Esophagus (tissue), 2 donors: ENCODE measurements around the gene ERAS. TPM values are rescaled to one million over a fixed set of nuclear protein-coding genes. Genes with fewer than 3 reads are reported as not detected.

ENCODE experiments used
- H3K27ac ChIP-seq, 2 donors: one replicate each; pipeline ENCODE4 v1.5.1; 2013; ENCODE audit warnings: low read depth in 2 of 2, mild to moderate bottlenecking in 2 of 2, inconsistent platforms in 1 of 2, low read length in 1 of 2, moderate library complexity in 1 of 2
- H3K27me3 ChIP-seq, 2 donors: one replicate each; pipeline ENCODE4 v1.6.1; 2013; ENCODE audit warnings: low read length in 2 of 2, control low read depth in 1 of 2, mild to moderate bottlenecking in 1 of 2; ENCODE audit not compliant: insufficient read depth in 2 of 2, control insufficient read depth in 1 of 2
- H3K36me3 ChIP-seq, 2 donors: one replicate each; pipeline ENCODE4 v1.6.1; 2013; ENCODE audit warnings: low read length in 1 of 2; ENCODE audit not compliant: control insufficient read depth in 2 of 2, insufficient read depth in 2 of 2
- H3K4me1 ChIP-seq, 2 donors: one replicate each; pipeline ENCODE4 v1.6.1; 2013; ENCODE audit warnings: low read length in 1 of 2; ENCODE audit not compliant: control insufficient read depth in 2 of 2, insufficient read depth in 2 of 2
- H3K4me3 ChIP-seq, 2 donors: one replicate each; pipeline ENCODE4 v1.5.1; 2013; ENCODE audit warnings: low read length in 2 of 2, mild to moderate bottlenecking in 2 of 2, low read depth in 1 of 2, moderate library complexity in 1 of 2
- H3K9me3 ChIP-seq, 2 donors: one replicate each; pipeline ENCODE4 v1.6.1; 2013; ENCODE audit warnings: mild to moderate bottlenecking in 2 of 2, low read depth in 1 of 2, low read length in 1 of 2, moderate library complexity in 1 of 2; ENCODE audit not compliant: control insufficient read depth in 2 of 2, insufficient read depth in 1 of 2
- WGBS, 2 donors: extraction: QIAGEN DNeasy Blood & Tissue Kit; methylation state at CpG; one replicate each; pipeline ENCODE4 v1.1.7; 2013; 5-methylcytosine and 5-hydroxymethylcytosine counted together
- polyA plus RNA-seq, 2 donors: library from polyadenylated mRNA; stranded (reverse); fragments of 200-250 nt; gene quantifications; one replicate each; pipeline ENCODE4 v1.2.3, GENCODE V29; 2013
- donor health status: healthy with polysubstance abuse.
- donor health status: Bipolar disorder and iron deficiency.

The ERAS gene, protein sequence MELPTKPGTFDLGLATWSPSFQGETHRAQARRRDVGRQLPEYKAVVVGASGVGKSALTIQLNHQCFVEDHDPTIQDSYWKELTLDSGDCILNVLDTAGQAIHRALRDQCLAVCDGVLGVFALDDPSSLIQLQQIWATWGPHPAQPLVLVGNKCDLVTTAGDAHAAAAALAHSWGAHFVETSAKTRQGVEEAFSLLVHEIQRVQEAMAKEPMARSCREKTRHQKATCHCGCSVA
- under 1 TPM; 0.05 to 0.10 TPM for polyA plus RNA-seq

DNA sequence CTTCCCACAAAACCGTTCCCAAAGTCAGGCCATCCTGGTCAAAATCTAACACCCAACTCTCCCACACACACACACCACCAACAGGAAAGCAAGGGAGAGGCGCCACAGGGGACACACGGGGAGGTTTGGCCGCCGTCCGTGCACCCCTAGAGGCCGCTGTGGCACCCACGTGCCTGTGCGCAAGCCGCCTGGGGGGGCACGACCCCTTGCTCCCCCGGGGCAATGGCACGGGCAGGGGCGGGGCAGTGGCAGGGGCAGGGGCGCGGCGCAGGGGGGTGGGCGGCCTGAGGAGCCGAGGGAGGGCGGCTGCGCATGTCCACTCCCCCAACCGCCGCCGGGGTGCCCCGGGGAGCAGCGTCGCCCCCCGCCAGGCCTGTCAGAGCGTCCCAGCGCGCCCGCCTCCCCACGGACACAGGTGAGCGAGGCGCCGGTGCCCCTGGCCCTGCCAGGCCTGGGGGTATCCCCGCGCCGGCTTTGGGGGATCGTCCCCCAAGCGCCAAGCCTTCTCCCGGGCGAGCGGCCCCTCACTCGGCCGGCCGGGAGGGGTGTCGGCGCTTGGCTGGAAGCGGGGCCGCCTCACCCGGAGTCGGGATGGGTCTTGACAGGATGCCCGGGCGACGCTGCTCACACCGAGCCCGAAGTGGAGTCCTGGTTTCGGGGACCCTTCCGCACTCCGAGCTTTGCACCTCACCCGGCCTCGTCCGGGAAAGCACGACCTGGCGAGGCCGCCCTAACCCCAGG is at the start of gene ERAS:
Gene ERAS, plus strand, starts transcription at position 379 of the 741 bp plus-strand sequence. CDS start 2,611 bp downstream, outside the sequence.
- 46 to 59% methylated on average over 30 to 67 of the region's 67 CpGs for WGBS, 2 donors
- peaks cover 0 to 3% of the 10 kb centered on the region in 2 donors for H3K9me3 ChIP-seq
- H3K4me1 ChIP-seq: no peaks in the 10 kb centered on the region
- H3K27me3 ChIP-seq: peaks cover 0 to 3% of the 10 kb centered on the region in 2 donors
- peaks cover 0 to 16% of the 10 kb centered on the region in 2 donors for H3K36me3 ChIP-seq
- H3K27ac ChIP-seq: no peak within 1 kb of the TSS
- H3K4me3 ChIP-seq: no peak within 1 kb of the TSS

DNA sequence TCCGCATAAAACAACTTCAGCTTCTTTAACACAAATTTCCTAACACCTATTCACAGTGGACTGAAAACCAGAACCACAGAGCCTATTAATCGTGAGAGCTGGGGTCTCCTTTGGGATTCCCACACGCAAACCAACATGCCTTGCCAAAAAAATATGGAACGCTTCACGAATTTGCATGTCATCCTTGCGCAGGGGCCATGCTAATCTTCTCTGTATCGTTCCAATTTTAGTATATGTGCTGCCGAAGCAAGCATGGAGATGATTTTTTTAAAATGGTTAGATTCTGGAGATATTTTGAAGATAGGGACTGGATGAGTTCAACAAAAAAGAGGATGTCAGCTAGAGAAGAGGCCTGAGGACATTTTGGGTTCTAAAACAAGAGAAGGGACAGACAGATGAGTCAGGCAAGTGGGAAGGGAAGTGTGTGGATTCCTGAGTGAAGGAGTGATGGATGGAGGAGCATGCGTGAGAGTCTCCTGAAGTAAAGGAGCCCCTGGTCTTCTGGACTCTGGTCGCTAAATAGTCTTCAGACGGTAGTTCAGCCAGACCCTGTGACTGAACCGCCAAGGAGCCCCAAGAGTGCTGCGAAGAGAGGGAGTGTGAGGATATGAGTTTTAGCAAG is 49.4 kb upstream of the ERAS start:
- Histone ChIP-seq H3K27ac (no peak overlapping the region), H3K27me3 (no peaks in the 10 kb centered on the region), H3K4me3 (no peak overlapping the region), H3K4me1 (no peaks in the 10 kb centered on the region), H3K36me3 (no peaks in the 10 kb centered on the region), H3K9me3 (no peaks in the 10 kb centered on the region)
- WGBS, 2 donors: 81% methylated on average over 13 of the region's 13 CpGs

DNA sequence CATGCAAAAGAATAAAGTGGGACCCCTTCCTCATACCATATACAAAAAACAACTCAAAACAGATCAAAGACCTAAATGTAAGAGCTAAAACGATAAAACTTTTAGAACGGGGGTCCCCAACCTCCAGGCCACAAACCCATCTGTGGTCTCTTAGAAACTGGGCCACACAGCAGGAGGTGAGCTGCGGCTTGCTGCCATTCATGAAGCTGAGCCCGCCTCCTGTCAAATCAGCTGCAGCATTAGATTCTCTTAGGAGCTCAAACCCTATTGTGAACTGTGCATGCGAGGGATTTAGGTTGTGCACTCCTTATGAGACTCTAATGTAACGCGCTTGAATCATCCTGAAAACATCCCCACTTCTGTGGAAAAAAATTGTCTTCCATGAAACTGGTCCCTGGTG is 46.9 kb upstream of the ERAS start:
- H3K4me1 ChIP-seq: no peaks in the 10 kb centered on the region
- H3K4me3 ChIP-seq: no peak overlapping the region
- H3K27me3 ChIP-seq: peaks cover 0 to 6% of the 10 kb centered on the region in 2 donors
- no peaks in the 10 kb centered on the region for H3K36me3 ChIP-seq
- H3K9me3 ChIP-seq: peaks cover 0 to 2% of the 10 kb centered on the region in 2 donors
- WGBS, 2 donors: 79 to 86% methylated on average over 7 of the region's 7 CpGs
- H3K27ac ChIP-seq: no peak overlapping the region

DNA sequence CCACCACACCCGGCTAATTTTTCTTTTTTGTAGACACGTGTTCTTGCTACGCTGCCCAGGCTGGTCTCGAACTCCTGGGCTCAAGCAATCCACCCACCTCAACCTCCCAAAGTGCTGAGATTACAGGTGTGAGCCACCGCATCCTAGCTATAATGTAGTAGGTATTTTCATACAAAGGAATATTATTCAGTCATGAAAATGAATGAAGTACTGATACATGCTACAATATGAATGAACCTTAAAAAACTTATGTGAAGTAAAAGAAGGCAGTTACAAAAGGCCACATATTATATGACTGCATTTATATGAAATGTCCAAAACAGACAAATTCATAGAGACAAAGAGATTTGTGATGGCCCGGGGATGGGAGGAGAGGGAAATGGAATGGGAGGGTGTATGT is 44.6 kb upstream of the ERAS start:
- no peaks in the 10 kb centered on the region for H3K36me3 ChIP-seq
- peaks cover 0 to 6% of the 10 kb centered on the region in 2 donors for H3K27me3 ChIP-seq
- peaks cover 0 to 2% of the 10 kb centered on the region in 2 donors for H3K9me3 ChIP-seq
- no peak overlapping the region for H3K4me3 ChIP-seq
- H3K4me1 ChIP-seq: no peaks in the 10 kb centered on the region
- H3K27ac ChIP-seq: no peak overlapping the region
- WGBS, 2 donors: 87 to 93% methylated on average over 6 of the region's 6 CpGs

DNA sequence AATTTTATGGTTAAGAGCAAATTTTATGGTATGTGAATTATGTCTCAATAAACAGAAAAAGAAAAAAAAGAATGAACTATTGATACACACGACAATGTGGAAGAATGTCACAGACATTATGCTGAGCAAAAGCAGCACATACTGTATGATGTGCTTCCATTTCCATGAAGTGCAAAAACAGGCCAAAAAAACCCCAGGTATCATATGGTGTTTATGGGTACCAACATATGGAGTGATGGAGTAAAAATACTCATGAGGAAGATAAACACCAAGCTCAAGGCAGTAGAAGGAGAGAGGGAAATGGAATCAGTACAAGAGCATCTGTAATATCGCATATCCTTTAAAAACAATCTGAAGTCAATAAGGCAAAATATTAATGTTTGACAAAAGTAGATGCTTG is 44.1 kb upstream of the ERAS start:
- H3K4me3 ChIP-seq: no peak overlapping the region
- H3K36me3 ChIP-seq: no peaks in the 10 kb centered on the region
- peaks cover 0 to 6% of the 10 kb centered on the region in 2 donors for H3K27me3 ChIP-seq
- no peaks in the 10 kb centered on the region for H3K4me1 ChIP-seq
- 68 to 70% methylated on average over 2 of the region's 2 CpGs for WGBS, 2 donors
- H3K27ac ChIP-seq: no peak overlapping the region
- peaks cover 0 to 2% of the 10 kb centered on the region in 2 donors for H3K9me3 ChIP-seq

DNA sequence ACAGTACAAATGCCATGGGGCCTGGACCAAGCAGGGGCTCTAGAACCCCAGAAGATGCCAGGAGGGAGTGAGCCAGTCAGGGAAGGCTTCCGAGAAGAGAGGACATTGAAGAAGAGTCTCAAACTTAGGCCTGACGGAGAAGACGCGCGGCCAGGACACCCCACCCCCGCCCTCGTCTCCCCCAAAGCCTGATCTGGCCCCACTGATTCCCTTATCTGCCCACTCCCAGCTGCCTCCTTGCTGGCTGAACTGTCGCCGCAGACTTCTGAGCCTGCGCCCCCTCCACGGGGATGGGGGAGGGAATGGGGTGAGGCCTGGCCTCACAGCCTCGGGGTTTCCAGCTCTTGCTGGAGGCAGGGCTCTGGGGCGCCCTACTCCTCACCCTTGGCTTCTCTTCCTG is 43.5 kb upstream of the ERAS start:
- no peak overlapping the region for H3K27ac ChIP-seq
- H3K27me3 ChIP-seq: peaks cover 0 to 6% of the 10 kb centered on the region in 2 donors
- no peak overlapping the region for H3K4me3 ChIP-seq
- H3K9me3 ChIP-seq: peaks cover 0 to 2% of the 10 kb centered on the region in 2 donors
- WGBS, 2 donors: 79 to 84% methylated on average over 12 to 13 of the region's 13 CpGs
- no peaks in the 10 kb centered on the region for H3K4me1 ChIP-seq
- H3K36me3 ChIP-seq: no peaks in the 10 kb centered on the region

DNA sequence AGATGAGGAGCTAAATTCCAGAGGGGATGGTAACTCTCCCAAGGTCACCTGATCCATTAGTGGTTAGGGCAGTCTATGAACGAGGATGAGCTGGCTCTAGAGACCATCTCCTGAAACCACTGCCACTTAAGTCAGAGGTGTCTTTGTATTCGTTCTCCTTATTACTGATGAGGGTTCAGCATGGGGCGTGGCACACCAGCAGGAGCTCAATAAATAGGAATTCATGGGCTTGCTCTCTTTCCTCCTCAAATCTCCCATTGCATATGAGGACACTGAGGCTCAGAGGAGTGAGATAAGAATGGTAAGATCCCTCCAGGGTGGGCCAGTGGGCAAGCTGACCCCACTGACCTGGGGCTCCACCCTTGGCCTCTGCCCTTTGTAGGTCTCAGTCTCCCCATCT is 41.6 kb upstream of the ERAS start:
- H3K27ac ChIP-seq: no peak overlapping the region
- H3K9me3 ChIP-seq: peaks cover 0 to 2% of the 10 kb centered on the region in 2 donors
- H3K4me1 ChIP-seq: no peaks in the 10 kb centered on the region
- no peaks in the 10 kb centered on the region for H3K36me3 ChIP-seq
- WGBS, 2 donors: 48 to 57% methylated on average over 3 of the region's 3 CpGs
- peaks cover 0 to 6% of the 10 kb centered on the region in 2 donors for H3K27me3 ChIP-seq
- no peak overlapping the region for H3K4me3 ChIP-seq

DNA sequence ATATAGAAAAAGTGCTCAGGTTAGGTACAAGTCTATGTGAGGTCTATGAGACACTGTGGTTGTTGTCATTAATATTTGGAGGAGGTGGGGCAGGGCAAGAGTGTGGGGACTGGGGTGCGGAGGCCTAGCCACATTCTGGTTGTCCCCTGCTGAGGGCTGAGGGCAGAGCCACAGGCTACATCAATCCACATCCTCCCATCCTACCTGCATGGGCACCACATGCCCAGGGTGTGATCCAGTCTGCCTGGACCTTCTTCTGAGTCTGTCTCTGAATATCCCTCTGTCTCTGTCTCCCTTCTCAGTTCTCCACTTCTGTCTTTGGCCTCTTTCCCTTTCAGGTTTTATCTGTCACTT is 41.1 kb upstream of the ERAS start:
- no peaks in the 10 kb centered on the region for H3K4me1 ChIP-seq
- H3K27me3 ChIP-seq: peaks cover 0 to 6% of the 10 kb centered on the region in 2 donors
- H3K27ac ChIP-seq: no peak overlapping the region
- 86 to 89% methylated on average over 1 of the region's 1 CpG for WGBS, 2 donors
- H3K9me3 ChIP-seq: peaks cover 0 to 2% of the 10 kb centered on the region in 2 donors
- no peaks in the 10 kb centered on the region for H3K36me3 ChIP-seq
- no peak overlapping the region for H3K4me3 ChIP-seq

DNA sequence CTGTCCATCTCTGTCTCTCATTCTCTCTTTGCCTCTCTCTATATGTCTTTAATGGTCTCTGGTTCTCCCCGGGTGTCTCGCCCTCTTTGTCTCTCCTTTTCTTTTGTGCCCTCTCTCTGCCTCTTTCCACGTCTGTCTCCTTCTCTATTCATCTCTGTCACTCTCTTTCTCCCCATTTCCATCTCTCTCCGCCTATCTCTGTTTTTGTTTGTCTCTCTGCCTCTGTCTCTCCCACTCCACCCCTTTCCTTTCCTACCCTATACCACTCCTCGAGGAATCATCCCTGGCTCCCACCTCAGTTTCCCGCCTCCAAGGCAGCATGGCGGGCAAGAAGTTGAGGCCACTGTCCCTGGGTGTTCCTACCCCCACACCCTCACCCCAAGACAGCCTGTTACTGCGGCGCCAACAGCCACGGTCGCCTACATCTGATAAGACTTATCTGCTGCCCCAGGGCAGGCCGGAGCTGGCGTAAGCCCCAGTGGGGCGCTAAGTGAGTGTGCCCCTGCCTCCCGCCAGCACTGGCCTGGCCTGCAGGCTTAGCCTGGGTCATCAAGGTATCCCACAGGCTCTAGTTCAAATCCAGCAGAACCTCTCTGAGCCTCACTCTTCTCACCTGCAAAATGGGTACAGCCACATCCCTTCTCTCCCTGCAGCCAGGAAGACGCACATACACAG is 40.6 kb upstream of the ERAS start:
- H3K36me3 ChIP-seq: no peaks in the 10 kb centered on the region
- peaks cover 0 to 2% of the 10 kb centered on the region in 2 donors for H3K9me3 ChIP-seq
- WGBS, 2 donors: 76 to 81% methylated on average over 16 of the region's 16 CpGs
- peaks cover 0 to 6% of the 10 kb centered on the region in 2 donors for H3K27me3 ChIP-seq
- no peak overlapping the region for H3K27ac ChIP-seq
- H3K4me3 ChIP-seq: no peak overlapping the region
- H3K4me1 ChIP-seq: no peaks in the 10 kb centered on the region
